Measurements from ENCODE around the gene COX6B2. TPM values are rescaled to one million over a fixed set of nuclear protein-coding genes. Genes with fewer than 3 reads are reported as not detected.
"Not testable (repeated sequence)": the region's sequence is repeated elsewhere in the genome, so short reads cannot be mapped to it uniquely, and the experiment has no call there.

Gene COX6B2
- total RNA-seq, 1 donor from 2014 or later, result not detected

DNA sequence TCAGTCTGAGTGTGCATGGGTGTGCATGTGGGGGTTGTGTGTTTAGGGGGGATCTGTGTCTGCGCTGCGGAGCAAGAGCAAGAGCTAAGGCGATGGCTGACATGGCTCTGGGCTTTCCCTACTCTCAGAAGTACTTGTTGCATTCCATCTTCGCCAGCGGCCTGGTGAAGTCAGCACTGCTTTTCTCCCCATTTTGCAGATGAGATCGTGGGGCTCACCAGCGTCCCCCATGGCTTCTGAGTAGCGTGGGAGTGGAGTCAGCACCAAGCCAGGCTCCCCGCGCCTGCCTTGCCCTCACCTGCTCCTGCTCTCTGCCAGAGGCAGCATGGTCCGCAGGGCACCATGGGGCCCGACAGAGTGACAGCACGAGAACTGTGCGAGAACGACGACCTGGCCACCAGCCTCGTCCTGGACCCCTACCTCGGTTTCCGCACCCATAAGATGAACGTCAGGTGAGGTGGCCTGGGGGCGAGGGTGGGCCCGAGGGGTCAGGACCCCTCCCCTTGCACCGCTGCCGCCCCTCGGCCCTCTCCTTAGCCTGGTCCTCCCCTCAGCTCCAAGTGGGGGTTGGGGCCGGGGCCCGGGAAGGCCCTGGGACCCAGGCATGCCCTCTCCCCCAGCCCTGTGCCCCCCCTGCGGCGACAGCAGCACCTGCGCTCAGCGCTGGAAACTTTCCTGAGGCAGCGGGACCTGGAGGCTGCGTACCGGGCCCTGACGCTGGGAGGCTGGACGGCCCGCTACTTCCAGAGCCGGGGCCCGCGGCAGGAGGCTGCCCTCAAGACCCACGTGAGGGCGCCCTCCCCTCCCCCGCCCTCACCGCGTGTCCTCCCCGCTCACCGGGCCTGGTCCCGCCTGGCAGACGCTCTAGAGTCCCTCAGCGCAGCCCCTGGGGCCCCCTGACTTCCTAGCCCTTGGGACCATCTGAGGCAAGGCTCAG lies 12.7 kb downstream of the COX6B2 start:
- H3K9me3 ChIP-seq (ENCODE audit: control insufficient read depth in 3 of 3, low read length in 3 of 3), result no peaks in the 10 kb centered on the region
- H3K4me3 ChIP-seq (ENCODE audit: low read length in 3 of 3), result peak overlapping the region in 2 of 3 donors; percentile 19 to 57
- peaks cover 0 to 6% (median 4%) of the 10 kb centered on the region in 3 donors for H3K27me3 ChIP-seq (ENCODE audit: control insufficient read depth in 3 of 3, insufficient read depth in 3 of 3, low read length in 3 of 3)
- H3K9ac ChIP-seq (ENCODE audit: low read depth in 1 of 3, low read length in 3 of 3), result peak overlapping the region in 1 of 3 donors; percentile 41
- peaks cover 20 to 30% (median 23%) of the 10 kb centered on the region in 3 donors for H3K4me1 ChIP-seq (ENCODE audit: control insufficient read depth in 3 of 3, insufficient read depth in 3 of 3, low read length in 3 of 3)
- no peak overlapping the region for H3K27ac ChIP-seq (ENCODE audit: low read depth, low read length)
- H3K36me3 ChIP-seq (ENCODE audit: control insufficient read depth in 3 of 3, insufficient read depth in 3 of 3, low read length in 3 of 3), result peaks cover 6 to 14% (median 8%) of the 10 kb centered on the region in 3 donors

- Histone ChIP-seq H3K4me1 (ENCODE audit: control insufficient read depth in 3 of 3, insufficient read depth in 3 of 3, low read length in 3 of 3) (peaks cover 20 to 30% (median 23%) of the 10 kb centered on the region in 3 donors), H3K4me3 (ENCODE audit: low read length in 3 of 3) (peak overlapping the region; percentile 74 to 86 (median 86)), H3K36me3 (ENCODE audit: control insufficient read depth in 3 of 3, insufficient read depth in 3 of 3, low read length in 3 of 3) (peaks cover 6 to 14% (median 8%) of the 10 kb centered on the region in 3 donors), H3K27ac (ENCODE audit: low read depth, low read length) (no peak overlapping the region), H3K9me3 (ENCODE audit: control insufficient read depth in 3 of 3, low read length in 3 of 3) (no peaks in the 10 kb centered on the region), H3K27me3 (ENCODE audit: control insufficient read depth in 3 of 3, insufficient read depth in 3 of 3, low read length in 3 of 3) (peaks cover 0 to 12% (median 6%) of the 10 kb centered on the region in 3 donors), H3K9ac (ENCODE audit: low read depth in 1 of 3, low read length in 3 of 3) (peak overlapping the region in 1 of 3 donors; percentile 91)
Observed at GRCh38 chr19:55341171-55341588, 13.3 kb downstream of the COX6B2 start.

DNA sequence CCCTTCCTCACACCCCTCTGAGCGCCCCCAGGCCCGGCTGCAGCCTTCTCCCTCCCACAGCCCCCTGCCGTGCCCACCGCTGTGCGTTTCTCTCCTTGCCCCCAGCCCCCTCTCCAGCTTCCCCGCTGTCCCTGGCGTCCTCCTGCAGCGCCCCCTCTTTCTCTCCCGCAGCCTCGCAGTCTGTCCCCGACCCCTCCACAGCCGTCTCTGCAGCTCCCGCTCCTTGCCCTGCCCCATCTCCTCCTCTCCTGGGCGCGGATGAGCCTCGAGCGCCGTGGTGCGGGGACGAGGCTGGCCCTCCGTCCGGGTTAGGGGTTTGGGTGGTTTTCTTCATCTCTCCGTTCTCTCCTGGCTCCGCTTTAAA lies 13.8 kb downstream of the COX6B2 start:
- H3K27ac ChIP-seq (ENCODE audit: low read depth, low read length), result no peak overlapping the region

DNA sequence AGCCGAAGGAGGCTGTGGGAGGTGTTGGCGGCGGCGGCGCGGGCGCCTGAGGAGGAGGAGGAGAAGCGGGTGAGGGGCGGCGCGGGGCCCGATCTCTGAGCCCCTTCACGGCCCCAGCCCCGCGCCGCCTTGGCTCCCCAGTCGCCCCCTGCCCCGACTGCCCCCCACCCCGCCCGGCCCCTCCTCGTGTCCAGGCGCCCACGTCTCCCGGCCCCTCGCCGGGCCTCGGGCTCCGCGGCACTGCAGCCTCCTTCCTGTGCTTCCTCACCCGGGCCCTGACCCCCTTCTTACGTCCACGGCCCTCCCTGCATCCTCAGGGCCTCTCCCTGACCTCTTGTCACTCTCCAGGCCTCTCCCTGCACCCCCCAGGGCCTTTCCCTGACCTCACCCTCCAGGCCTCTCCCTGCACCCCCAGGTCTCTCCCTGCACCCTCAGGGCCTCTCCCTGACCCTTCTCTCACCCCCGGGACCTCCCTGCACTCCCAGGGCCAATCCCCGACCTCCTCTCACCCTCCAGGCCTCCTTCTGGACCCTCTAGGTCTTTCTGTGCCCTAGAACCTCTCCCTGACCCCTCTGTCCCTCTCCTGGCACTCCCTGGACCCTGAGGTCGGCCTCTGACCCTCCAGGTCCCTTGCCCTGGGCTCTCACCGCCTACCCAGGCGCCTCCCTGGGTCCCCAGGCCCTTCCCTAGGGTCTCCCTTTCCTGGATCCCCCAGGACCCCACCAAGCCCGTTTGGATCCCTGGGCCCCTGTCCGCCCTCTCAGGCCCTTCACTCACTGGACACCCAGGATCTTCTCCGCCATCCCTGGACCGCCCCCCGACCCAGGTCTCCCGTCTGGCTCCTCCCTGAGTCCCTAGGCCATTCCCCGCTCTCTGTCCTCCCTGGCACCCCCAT lies 14.4 kb downstream of the COX6B2 start:
- Histone ChIP-seq H3K4me1 (ENCODE audit: control insufficient read depth in 3 of 3, insufficient read depth in 3 of 3, low read length in 3 of 3) (peaks cover 20 to 25% (median 23%) of the 10 kb centered on the region in 3 donors), H3K27ac (ENCODE audit: low read depth, low read length) (peak overlapping the region; percentile 98), H3K9me3 (ENCODE audit: control insufficient read depth in 3 of 3, low read length in 3 of 3) (no peaks in the 10 kb centered on the region)

More for the DNA sequence above, 13.8 kb downstream of the COX6B2 start:
- no peaks in the 10 kb centered on the region for H3K9me3 ChIP-seq (ENCODE audit: control insufficient read depth in 3 of 3, low read length in 3 of 3)
- peak overlapping the region; percentile 74 to 86 (median 86) for H3K4me3 ChIP-seq (ENCODE audit: low read length in 3 of 3)
- H3K4me1 ChIP-seq (ENCODE audit: control insufficient read depth in 3 of 3, insufficient read depth in 3 of 3, low read length in 3 of 3), result peaks cover 20 to 27% (median 23%) of the 10 kb centered on the region in 3 donors
- H3K9ac ChIP-seq (ENCODE audit: low read depth in 1 of 3, low read length in 3 of 3), result peak overlapping the region; percentile 88 to 96 (median 91)
- peaks cover 6 to 14% (median 8%) of the 10 kb centered on the region in 3 donors for H3K36me3 ChIP-seq (ENCODE audit: control insufficient read depth in 3 of 3, insufficient read depth in 3 of 3, low read length in 3 of 3)
- H3K27me3 ChIP-seq (ENCODE audit: control insufficient read depth in 3 of 3, insufficient read depth in 3 of 3, low read length in 3 of 3), result peaks cover 0 to 14% (median 8%) of the 10 kb centered on the region in 3 donors

DNA sequence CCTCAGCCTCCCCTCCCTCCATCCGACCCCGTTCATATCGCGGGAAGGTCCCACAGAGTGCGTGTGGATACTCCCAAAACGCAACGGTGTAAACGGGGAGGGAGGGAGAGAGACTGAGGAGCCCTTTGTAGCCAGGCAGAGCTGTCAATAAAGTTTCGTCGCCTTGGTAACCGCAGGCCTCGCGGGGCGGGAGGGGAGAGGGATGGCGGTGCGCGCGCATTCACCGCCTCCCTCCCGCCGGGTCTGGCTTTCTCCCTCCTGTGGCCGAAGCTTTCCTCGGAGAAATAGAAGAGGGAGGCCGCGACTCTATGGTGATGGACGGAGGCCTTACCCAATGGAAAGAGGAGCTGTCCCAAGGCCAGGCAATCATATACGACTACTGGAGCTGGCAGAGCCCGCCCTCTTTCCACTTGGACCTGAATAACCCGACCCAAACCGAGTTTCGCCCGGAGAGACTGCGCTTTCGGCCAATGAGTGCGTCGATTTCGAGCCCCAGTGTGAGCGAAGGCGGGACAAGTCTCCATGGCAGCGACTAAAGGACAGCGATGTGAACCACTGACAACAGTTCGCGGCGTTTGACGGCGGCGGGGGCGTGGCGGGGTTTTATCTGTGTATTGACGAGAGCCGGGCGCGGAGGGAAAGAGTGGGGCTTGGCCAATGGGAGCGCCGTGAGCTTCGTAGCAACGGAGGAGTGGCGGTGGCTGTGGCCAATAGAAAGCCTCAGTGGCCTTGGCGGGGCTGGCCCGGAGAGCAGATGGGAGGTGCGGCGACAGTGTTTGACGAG lies 15.2 kb downstream of the COX6B2 start, which contains the start of gene KMT5C:
TSS of gene KMT5C (plus strand) at position 772 of the 784 bp plus-strand sequence. CDS start 2,061 bp downstream, outside the sequence.
- H3K4me1 ChIP-seq (ENCODE audit: control insufficient read depth in 3 of 3, insufficient read depth in 3 of 3, low read length in 3 of 3), result peaks cover 20 to 25% (median 23%) of the 10 kb centered on the region in 3 donors
- peak within 1 kb of the TSS; percentile 78 to 86 (median 86) for H3K4me3 ChIP-seq (ENCODE audit: low read length in 3 of 3)
- H3K36me3 ChIP-seq (ENCODE audit: control insufficient read depth in 3 of 3, insufficient read depth in 3 of 3, low read length in 3 of 3), result peaks cover 6 to 14% (median 8%) of the 10 kb centered on the region in 3 donors
- H3K9ac ChIP-seq (ENCODE audit: low read depth in 1 of 3, low read length in 3 of 3), result peak within 1 kb of the TSS; percentile 91 to 96 (median 91)
- peak within 1 kb of the TSS; percentile 98 for H3K27ac ChIP-seq (ENCODE audit: low read depth, low read length)
- no peaks in the 10 kb centered on the region for H3K9me3 ChIP-seq (ENCODE audit: control insufficient read depth in 3 of 3, low read length in 3 of 3)
- peaks cover 0 to 16% (median 8%) of the 10 kb centered on the region in 3 donors for H3K27me3 ChIP-seq (ENCODE audit: control insufficient read depth in 3 of 3, insufficient read depth in 3 of 3, low read length in 3 of 3)

More for the DNA sequence above, 14.4 kb downstream of the COX6B2 start:
- H3K27me3 ChIP-seq (ENCODE audit: control insufficient read depth in 3 of 3, insufficient read depth in 3 of 3, low read length in 3 of 3), result peaks cover 0 to 14% (median 8%) of the 10 kb centered on the region in 3 donors
- H3K36me3 ChIP-seq (ENCODE audit: control insufficient read depth in 3 of 3, insufficient read depth in 3 of 3, low read length in 3 of 3), result peaks cover 6 to 14% (median 8%) of the 10 kb centered on the region in 3 donors
- peak overlapping the region; percentile 74 to 86 (median 86) for H3K4me3 ChIP-seq (ENCODE audit: low read length in 3 of 3)
- H3K9ac ChIP-seq (ENCODE audit: low read depth in 1 of 3, low read length in 3 of 3), result peak overlapping the region; percentile 88 to 96 (median 91)

DNA sequence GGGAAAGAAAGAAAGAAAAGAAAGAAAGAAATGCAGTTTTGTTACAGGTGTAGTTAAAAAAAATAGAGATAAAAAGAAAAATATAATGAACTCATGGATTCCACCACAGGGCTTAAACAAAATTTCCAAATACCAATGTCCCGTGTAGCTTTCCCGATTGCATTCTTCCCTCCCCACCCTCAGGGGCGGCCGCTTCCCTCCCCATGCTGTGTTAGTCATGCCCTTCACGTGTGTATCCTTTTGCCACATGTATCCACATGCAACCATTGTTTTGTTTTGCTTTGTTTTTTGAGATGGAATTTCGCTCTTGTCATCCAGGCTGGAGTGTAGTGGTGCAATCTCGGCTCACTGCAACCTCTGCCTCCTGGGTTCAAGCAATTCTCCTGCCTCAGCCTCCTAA lies 18.4 kb downstream of the COX6B2 start:
- H3K9me3 ChIP-seq (ENCODE audit: control insufficient read depth in 3 of 3, low read length in 3 of 3), result no peaks in the 10 kb centered on the region
- H3K27ac ChIP-seq (ENCODE audit: low read depth, low read length), result no peak overlapping the region
- peaks cover 15 to 19% (median 18%) of the 10 kb centered on the region in 3 donors for H3K4me1 ChIP-seq (ENCODE audit: control insufficient read depth in 3 of 3, insufficient read depth in 3 of 3, low read length in 3 of 3)
- H3K36me3 ChIP-seq (ENCODE audit: control insufficient read depth in 3 of 3, insufficient read depth in 3 of 3, low read length in 3 of 3), result no peaks in the 10 kb centered on the region
- H3K27me3 ChIP-seq (ENCODE audit: control insufficient read depth in 3 of 3, insufficient read depth in 3 of 3, low read length in 3 of 3), result peaks cover 8 to 26% (median 19%) of the 10 kb centered on the region in 3 donors
- no peak overlapping the region for H3K4me3 ChIP-seq (ENCODE audit: low read length in 3 of 3)
- H3K9ac ChIP-seq (ENCODE audit: low read depth in 1 of 3, low read length in 3 of 3), result no peak overlapping the region

DNA sequence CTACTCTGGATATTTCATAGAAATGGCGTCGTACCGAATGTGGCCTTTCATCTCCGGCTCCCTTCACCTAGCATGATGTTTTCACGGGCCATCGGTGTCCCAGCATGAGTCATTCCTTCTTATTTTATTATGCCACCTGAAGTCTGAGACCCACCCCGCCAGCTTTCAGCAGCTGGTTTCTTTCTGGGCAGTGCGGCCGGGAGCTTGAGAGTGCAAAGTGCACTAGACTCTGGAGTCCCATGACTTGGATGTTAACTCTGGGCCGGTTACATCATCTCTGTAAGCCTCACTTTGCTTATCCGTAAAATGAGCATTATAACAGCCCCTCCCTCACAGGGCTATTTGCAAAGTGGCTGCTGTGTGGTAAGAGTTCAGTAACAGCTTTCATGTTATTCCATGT lies 20.6 kb downstream of the COX6B2 start:
- H3K4me3 ChIP-seq (ENCODE audit: low read length in 3 of 3), result no peak overlapping the region
- H3K9me3 ChIP-seq (ENCODE audit: control insufficient read depth in 3 of 3, low read length in 3 of 3), result no peaks in the 10 kb centered on the region
- H3K36me3 ChIP-seq (ENCODE audit: control insufficient read depth in 3 of 3, insufficient read depth in 3 of 3, low read length in 3 of 3), result no peaks in the 10 kb centered on the region
- peaks cover 5 to 7% (median 6%) of the 10 kb centered on the region in 3 donors for H3K4me1 ChIP-seq (ENCODE audit: control insufficient read depth in 3 of 3, insufficient read depth in 3 of 3, low read length in 3 of 3)
- no peak overlapping the region for H3K27ac ChIP-seq (ENCODE audit: low read depth, low read length)
- H3K27me3 ChIP-seq (ENCODE audit: control insufficient read depth in 3 of 3, insufficient read depth in 3 of 3, low read length in 3 of 3), result peaks cover 8 to 30% (median 19%) of the 10 kb centered on the region in 3 donors
- H3K9ac ChIP-seq (ENCODE audit: low read depth in 1 of 3, low read length in 3 of 3), result no peak overlapping the region

DNA sequence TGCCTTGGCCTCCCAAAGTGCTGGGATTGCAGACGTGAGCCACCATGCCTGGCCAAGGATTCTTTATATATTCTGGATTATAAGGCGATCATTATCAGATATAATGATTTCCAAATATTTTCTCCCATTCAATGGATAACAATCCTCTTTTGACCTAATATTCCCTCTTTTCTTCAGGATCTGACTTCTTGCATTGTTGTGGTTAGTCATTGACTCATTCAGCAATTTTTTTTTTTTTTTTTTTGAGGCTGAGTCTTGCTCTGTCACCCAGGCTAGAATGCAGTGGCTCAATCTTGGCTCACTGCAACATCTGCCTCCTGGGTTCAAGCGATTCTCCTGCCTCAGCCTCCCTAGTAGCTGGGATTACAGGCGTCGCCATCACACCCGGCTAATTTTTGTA lies 24.7 kb downstream of the COX6B2 start:
- H3K9ac ChIP-seq (ENCODE audit: low read depth in 1 of 3, low read length in 3 of 3); H3K4me1 ChIP-seq (ENCODE audit: control insufficient read depth in 3 of 3, insufficient read depth in 3 of 3, low read length in 3 of 3); H3K27ac ChIP-seq (ENCODE audit: low read depth, low read length): not testable (repeated sequence)

More for the DNA sequence above, 24.7 kb downstream of the COX6B2 start:
- H3K4me3 ChIP-seq (ENCODE audit: low read length in 3 of 3); H3K9me3 ChIP-seq (ENCODE audit: control insufficient read depth in 3 of 3, low read length in 3 of 3); H3K36me3 ChIP-seq (ENCODE audit: control insufficient read depth in 3 of 3, insufficient read depth in 3 of 3, low read length in 3 of 3): not testable (repeated sequence)
- peaks cover 8 to 17% (median 11%) of the 10 kb centered on the region in 3 donors for H3K27me3 ChIP-seq (ENCODE audit: control insufficient read depth in 3 of 3, insufficient read depth in 3 of 3, low read length in 3 of 3)

All from skeletal muscle tissue (tissue), 4 donors.